Stromal cell of bone marrow (primary cell): Measurements from ENCODE around the gene TEX52.
A peak's percentile ranks its signal among the peaks of the same experiment; 100 is the strongest.
"Not testable (repeated sequence)": the region's sequence is repeated elsewhere in the genome, so short reads cannot be mapped to it uniquely, and the experiment has no call there.

Experiments used
- DNase-seq: peaks from one replicate; pipeline ENCODE4 v3.0.0-alpha.2; 2012; ENCODE audit warnings: low read depth

Gene TEX52

GRCh38 chr12:2864198-2864597 lies 7.4 kb upstream of the TEX52 start:
- DNase-seq: no peak

GRCh38 chr12:2863402-2863801 lies 6.6 kb upstream of the TEX52 start:
- not testable (repeated sequence) for DNase-seq

DNA sequence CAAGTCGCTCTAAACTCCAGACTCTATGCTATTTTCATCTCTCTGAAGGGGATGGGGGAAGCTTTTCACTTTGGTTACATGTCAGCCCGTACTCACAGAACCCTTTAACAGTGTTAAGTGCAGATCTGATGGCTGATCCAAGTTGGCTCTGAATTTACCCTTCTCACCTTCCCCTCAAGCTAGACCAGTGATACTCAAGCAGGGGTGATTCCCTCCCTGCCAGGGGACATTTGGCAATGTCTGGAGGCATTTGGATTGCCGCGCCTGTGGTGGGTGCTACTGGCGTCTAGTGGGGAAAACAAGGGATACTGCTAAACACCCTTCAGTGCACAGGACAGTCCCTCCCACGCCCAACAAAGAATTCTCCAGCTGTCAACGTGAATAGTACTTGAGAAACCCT lies 6.0 kb upstream of the TEX52 start:
- DNase-seq: no peak

DNA sequence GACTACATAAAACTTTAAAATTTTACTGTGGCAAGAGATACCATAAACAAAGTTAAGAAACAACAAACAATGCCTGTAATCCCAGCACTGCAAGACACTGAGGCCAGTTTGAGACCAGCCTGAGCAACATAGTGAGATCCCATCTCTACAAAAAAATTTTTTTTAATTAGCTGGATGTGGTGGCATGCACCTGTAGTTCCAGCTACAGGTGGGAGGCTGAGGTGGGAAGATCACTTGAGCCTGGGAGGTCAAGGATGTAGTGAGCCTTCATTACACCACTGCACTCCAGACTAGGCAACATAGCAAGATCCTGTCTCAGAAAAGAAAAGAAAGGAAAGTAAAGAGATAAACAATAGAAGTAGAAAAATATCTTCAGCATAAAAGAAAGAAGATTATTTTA lies 3.3 kb upstream of the TEX52 start:
- DNase-seq: no peak

DNA sequence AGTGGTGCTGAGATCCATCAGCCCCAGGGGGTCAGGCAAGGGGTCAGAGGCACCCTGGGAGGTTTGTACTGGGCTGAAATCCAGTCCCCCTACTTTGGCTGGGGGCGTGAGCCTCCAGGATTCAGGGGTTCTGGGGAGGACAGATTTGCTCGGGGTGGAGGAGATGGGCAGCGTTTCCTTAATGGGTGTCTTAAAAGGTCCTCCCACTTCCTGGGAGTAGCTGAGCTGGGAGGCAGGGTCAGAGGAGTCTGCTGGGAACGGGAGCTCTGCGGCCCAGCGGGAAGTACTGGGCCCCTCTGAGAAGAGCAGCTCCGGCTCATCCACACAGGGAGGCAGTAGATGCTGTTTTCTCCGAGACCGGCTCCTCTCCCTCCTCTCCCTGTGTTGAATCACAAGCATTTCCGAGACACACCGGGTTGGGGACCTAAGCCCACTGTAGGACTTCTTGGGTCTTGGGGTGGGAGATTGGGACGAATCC lies 2.1 kb upstream of the TEX52 start:
- no peak for DNase-seq

DNA sequence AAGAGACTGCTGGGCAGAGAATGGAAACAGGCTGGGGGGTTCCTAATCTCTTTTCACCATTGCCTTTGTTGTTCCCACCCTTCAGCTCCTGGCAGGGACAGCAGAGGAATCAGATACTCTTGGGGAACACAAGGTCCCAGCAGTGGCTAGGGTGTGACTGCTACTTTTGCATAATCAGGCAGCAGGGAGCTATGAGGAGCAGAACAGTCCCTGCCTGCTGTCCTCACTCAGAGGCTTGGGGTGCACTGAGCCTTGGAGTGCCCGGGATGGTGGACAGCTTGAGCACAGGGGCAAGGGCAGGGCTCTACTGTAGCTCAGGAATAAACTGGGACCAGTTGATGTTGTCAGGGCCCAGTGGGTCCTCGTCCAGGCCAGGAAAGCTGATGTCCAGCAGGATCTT lies 1.5 kb upstream of the TEX52 start:
- DNase-seq: no peak

GRCh38 chr12:2857576-2857975 lies 737 bp upstream of the TEX52 start:
- DNase-seq: no peak

DNA sequence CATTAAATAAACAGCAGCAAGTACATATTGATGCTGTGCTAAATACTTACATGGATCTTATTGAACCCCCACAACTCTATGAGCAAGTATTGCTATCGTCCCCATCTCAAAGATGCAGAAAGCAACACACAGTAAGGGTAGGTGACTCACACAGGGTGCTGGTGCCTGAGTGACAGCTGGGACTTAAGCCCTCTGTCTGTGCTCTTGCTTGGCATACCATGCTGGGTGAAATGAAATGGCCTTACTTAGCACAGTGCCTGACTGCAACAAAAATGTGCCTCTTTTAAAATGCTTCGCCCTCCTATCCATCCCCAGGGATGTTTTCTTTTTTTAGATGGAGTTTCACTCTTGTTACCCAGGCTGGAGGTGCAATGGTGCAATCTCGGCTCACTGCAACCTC lies 788 bp downstream of the TEX52 start:
- no peak for DNase-seq

GRCh38 chr12:2855546-2855945 lies 1.3 kb downstream of the TEX52 start:
- no peak for DNase-seq

GRCh38 chr12:2854669-2855453 lies 2.0 kb downstream of the TEX52 start:
- no peak for DNase-seq

GRCh38 chr12:2853626-2854025 lies 3.2 kb downstream of the TEX52 start:
- no peak for DNase-seq

DNA sequence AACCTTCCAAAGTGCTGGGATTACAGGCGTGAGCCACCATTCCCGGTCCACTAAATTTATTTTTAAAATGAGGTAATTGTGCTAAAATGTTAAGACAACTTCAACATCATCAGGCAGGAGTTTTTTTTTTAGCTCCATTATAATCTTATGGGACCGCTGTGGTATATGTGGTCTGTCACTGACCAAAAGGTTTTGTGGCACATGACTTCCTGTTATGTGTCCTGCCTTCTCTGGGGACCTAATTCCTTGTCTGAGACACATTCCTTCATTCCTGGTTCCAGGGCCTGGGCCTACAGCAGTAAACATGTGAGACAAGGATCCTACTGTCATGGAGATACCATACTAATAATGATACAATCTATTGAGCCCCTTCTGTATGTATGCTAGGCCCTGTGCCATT lies 4.9 kb downstream of the TEX52 start:
- DNase-seq: no peak

- peak; percentile 13 for DNase-seq
Observed at GRCh38 chr12:2845280-2845679, 11.6 kb downstream of the TEX52 start.

DNA sequence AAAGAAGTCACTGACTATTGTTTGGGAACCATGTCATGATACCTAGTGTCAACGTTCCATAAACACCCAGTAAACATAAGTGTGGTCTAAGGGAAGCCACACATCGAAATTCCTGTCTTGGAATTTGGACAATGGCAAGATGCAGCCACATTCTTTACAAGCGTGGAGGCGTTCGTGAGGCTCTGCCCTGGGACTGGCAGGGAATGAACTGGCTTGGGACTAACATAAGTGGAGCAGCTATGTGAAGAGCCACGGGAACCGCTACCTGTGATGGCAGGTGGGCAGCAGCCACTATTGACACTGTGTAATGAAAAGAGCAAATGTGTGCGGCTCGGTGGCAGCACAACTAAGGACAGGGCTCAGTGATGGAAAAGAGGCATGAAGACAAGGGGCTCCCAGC lies 12.1 kb downstream of the TEX52 start:
- DNase-seq: no peak

DNA sequence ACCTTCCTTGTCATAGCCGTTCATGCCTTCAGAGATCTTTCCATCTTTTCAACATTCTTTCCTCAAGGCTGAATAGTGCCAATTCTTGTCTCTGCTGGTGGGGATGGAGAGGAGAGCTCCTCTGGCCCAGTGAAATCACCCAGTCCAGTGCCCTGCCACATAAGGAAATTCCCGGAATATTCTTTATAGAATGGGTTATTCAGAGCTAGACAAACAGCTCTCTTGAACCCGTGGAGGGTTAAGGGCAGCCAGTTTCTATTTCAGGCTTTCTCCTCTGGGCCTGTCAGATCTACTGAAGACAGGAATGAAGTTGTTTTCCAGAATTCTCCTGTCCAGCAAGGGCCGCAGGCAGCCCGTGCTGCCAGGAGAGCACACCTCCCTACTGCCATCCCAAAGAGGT lies 13.9 kb downstream of the TEX52 start:
- no peak for DNase-seq

DNA sequence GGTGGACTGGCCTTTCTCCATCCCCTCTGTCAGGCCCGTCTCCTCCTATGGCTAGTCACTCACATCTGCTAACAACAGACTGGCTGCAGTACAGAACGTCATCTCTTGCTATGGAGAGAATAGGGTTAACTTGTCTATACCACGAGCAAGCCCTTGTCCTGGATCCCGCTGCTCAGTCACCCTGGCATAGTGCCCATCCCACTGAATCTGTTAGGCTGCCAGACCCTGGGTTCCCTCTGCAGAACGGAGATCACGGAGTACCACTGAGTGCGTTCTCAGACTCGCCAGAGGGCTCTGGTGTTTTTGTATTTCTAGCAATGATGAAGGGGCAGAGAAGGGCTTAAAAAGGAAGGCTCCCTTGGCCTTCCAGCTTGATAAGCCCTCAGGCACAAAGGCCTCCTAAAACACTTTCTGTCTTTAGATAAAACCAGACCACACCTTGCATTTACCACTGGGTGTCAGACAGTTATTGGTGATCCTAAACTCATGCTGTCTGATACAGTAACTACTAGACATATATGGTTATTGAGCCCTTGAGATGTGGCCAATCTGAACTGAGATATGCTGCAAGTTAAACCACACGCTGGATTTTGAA lies 15.7 kb downstream of the TEX52 start:
- DNase-seq: no peak

DNA sequence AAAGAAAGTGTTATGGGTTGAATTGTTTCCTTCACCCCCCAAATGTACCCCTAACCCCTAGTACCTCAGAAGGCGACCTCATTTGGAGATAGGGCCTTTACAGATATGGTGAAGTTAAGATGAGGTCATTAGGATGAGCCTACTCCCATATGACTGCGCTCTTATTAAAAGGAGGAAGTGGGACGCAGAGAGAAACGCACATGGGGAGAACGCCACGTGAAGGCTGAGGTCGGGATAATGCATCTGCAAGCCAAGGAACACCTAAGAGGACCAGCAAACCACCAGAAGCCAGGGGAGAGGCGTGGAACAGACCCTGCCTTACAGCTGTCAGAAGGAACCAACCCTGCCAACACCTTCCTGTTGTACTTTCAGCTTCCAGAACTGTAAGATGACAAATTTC lies 20.3 kb downstream of the TEX52 start:
- DNase-seq: no peak

DNA sequence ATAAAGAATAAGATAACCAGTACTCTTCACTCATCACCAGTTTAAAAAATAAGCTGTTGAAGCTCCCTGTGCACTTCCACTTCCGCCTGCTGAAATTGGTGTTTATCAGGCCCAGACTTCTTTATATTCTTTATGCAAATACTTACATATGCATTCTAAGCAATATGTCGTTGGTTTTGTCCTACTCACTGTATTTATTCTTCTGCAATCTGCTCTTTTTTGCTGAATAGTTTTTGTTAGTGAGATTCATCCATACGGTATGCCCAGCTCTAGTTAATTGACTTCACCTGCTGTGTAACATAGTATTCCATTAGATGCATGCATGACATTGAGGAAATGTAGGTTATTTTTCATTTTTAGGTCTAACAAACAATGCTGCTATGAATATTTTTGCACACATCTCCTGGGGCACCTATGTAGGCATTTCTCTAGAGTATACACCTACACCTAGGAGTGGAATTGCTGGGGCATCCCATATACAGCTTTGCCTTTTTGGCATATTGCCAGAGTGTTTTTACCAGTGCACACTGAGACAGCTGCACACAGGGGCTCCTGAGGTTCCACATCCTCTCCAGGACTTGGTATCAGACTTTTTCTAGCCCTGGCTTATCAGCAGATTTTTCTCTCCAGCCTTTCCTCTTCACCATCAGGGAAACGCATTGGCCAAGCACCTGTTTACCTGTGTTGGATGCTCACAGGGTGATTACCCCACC lies 21.0 kb downstream of the TEX52 start:
- DNase-seq: no peak

DNA sequence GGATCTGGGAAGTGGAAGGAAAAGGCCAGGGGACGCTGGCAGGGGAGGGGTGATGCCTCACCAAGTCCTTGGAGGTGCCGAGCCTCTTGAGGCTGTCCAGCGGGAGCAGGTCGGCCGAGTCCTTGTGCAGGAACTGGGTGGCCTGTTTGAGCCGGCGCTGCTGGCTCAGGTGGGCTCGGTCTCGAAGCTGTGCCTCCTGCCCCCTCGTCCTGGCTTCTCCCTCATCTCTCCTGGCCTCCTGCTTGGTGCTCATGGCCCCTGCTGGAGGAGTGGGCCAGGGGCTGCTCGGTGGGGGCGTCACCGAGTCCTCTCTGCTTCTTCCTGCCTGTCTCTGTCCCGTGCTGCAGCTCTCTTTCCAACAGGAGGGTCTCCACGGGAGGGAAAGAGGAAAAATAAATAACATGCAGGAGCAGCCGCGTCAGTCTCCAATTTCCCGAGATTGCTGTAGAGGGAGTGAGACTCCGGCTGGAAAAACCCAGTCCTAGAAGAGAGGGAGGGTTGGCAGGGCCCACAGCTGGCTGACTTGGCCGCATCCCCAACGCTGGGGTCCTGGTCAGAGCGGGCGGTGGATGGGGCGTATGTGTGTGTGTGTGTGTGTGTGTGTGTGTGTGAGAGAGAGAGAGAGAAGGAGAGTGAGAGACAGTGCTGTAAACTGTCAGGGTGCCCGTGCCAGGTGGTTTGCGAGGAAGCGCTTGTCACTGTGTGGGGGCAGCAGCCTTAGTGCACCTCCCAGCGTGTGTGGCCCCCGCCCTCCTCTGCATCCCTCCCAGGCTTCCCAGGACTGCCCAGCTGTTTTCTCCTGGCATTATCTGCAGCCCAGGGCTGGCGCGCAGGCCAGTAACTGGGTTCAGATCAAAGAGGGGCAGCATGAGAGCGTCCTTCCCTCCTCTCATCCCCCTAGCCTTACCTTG lies 22.0 kb downstream of the TEX52 start, which contains the start of gene NRIP2:
Gene NRIP2 (minus strand): TSS at position 455 of the 911 bp plus-strand sequence. CDS start 52 bp downstream, at position 403.
- no peak for DNase-seq

DNA sequence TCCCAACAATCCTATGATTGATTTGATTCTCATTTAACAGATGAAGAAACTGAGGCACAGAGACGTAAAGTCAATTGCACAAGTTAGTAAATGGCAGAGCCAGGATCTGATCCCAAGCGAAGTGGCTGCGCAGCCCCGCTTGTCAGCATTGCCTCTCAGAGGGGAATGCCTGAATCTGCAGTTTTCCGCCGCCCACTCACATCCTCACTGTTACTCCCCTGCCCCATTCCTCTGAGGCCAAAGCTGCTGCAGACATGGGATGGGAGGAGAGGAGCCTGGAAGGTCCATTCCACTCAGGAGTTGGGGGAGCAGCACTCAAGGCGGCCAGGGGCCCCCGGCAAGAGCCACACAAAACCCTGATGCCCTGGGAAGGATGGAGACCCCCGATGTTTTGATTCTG lies 23.0 kb downstream of the TEX52 start:
- DNase-seq: no peak

DNA sequence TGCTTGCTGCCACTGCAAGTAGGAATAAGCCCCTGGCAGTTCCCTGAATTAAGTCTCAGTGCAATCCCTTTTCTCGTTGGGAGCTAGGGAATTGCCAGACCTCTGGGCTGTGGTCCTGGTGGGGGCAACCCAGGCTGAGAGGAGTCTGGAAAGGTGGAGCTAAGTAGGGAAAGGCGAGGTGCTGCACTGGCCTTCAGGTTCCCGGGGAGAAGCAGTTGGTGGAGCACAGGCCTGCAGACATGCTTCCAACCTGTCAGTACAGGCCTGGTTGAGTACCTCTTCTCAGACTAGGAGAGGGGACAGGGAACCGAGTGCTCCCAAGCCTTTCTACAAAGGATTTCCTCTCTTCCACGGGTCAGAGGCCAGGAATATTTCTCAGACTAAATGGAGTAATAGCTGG lies 23.5 kb downstream of the TEX52 start:
- DNase-seq: no peak

DNA sequence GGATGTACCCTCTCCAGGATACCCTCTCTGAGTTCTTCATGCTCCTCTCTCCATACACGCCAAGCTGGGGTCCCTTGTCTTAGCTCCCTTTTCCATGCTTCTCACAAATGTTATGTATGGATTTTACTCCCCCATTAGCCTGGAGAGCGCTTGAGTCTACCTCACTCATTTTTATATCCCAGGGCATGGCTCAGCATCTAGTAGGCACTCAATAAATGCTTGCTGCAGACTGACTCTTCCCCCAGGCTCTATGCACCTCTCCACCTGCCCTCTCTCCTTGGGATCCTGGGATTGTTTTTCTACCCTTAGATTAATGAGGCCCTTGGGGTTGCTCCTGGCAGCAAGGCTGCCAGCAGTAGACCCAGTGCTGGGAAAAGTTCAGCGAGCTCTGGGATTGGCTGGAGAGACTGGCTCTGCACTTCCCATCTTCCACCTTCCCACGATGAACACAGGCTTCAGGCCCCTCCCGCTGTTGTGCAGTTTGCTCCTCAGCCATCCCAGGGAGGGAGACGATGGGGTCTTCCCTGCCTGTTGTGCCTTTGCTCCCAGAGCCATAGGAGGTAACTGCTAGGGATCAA lies 24.2 kb downstream of the TEX52 start:
- DNase-seq: no peak
